Peyer's patch (tissue), 4 donors: ENCODE measurements around the gene PTPRE.

Source experiments
- POLR2A ChIP-seq, 2 donors: fragments of 450-650 bp; IDR thresholded peaks; one replicate each; pipeline ENCODE4 v1.5.1; 2017; ENCODE audit warnings: antibody characterized with exemption in 2 of 2, mild to moderate bottlenecking in 2 of 2, moderate library complexity in 2 of 2
- TF ChIP-seq, protein P1 (sequence below), 6 experiments: fragments of 450-650 bp in 4 of 6; fragments of 200-600 bp in 2 of 6; sonication (generic) in 1 of 6; IDR thresholded peaks; one replicate each; pipeline ENCODE4 v1.5.1; 2017 to 2019; ENCODE audit warnings: antibody characterized with exemption in 6 of 6, mild to moderate bottlenecking in 3 of 6, moderate library complexity in 1 of 6

DNA sequence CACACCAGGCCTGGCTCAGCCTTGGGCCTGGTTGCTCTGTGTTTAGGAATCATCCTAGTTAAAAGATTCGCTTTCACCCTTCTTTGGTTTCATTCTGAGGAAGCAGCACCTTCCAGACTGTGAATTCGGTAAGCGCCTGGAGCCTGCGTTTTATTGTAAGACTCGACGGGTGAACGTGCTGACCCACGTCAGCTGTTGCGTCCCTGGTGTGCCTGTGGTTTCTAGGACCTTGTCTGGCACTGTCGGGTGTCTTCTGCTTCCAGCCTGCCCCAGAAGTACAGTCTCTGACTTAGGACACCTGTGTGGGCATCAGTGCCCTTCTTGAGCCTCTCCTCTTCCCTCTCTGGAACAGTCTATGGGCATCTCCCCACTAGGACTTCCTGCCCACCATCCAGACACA is 193.0 kb downstream of the PTPRE start:
- TF ChIP-seq, protein P1, sequence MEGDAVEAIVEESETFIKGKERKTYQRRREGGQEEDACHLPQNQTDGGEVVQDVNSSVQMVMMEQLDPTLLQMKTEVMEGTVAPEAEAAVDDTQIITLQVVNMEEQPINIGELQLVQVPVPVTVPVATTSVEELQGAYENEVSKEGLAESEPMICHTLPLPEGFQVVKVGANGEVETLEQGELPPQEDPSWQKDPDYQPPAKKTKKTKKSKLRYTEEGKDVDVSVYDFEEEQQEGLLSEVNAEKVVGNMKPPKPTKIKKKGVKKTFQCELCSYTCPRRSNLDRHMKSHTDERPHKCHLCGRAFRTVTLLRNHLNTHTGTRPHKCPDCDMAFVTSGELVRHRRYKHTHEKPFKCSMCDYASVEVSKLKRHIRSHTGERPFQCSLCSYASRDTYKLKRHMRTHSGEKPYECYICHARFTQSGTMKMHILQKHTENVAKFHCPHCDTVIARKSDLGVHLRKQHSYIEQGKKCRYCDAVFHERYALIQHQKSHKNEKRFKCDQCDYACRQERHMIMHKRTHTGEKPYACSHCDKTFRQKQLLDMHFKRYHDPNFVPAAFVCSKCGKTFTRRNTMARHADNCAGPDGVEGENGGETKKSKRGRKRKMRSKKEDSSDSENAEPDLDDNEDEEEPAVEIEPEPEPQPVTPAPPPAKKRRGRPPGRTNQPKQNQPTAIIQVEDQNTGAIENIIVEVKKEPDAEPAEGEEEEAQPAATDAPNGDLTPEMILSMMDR (IDR thresholded peaks at IDR 0.05): no peak
- TF ChIP-seq POLR2A (IDR thresholded peaks at IDR 0.05): no peak
